A549 (cell line): ENCODE results near the gene HIF1A. TPM values are rescaled to one million over a fixed set of nuclear protein-coding genes. Genes with fewer than 3 reads are reported as not detected.

Source experiments
- ATAC-seq, 2 experiments: fragments of 200-7000 bp in 1 of 2; fragments of >200 bp in 1 of 2; cut with Nextera tagmentation in 1 of 2; cut with Tn5 transposase in 1 of 2; 3 replicates each; pipeline versions ENCODE4 v1.8.0 to v1.9.1; 2018 to 2020; ENCODE audit warnings: mild to moderate bottlenecking in 1 of 2, moderate library complexity in 1 of 2
- CTCF ChIA-PET: fragments of 300-600 bp; sonication (Branson Sonifier 250); formaldehyde crosslinking; extraction: SDS; loops from one replicate; lab custom pipeline; 2021; ENCODE audit warnings: antibody characterized with exemption, inconsistent platforms; lab: Yijun Ruan, JAX
- POLR2A ChIA-PET: fragments of 350-600 bp; formaldehyde crosslinking; extraction: SDS; loops from one replicate; lab custom pipeline; 2021; ENCODE audit warnings: antibody characterized with exemption, inconsistent platforms; lab: Yijun Ruan, JAX
- DNase-seq, 2 experiments: peaks; one replicate each; pipeline versions ENCODE4 v3.0.0 to v3.0.0-alpha.2; 2011 to 2016; ENCODE audit warnings: low read depth in 1 of 2, low spot score in 1 of 2
- FAIRE-seq: peaks from 2 replicates; lab custom pipeline; 2011; peaks lifted over from hg19 to GRCh38; lab: Jason Lieb, UNC
- H3K27ac ChIP-seq, 2 experiments: fragments of >200 bp; sonication (Bioruptor Twin); formaldehyde crosslinking; 3 replicates each; pipeline ENCODE4 v1.5.1; 2016 to 2017
- H3K4me1 ChIP-seq: fragments of >200 bp; sonication (Bioruptor Twin); formaldehyde crosslinking; 3 replicates; pipeline ENCODE4 v1.6.1; 2016
- H3K4me2 ChIP-seq: fragments of >200 bp; sonication (Bioruptor Twin); formaldehyde crosslinking; 3 replicates; pipeline ENCODE4 v1.6.1; 2016
- H3K4me3 ChIP-seq: fragments of >200 bp; sonication (Bioruptor Twin); formaldehyde crosslinking; 3 replicates; pipeline ENCODE4 v1.5.1; 2016
- H3K9me3 ChIP-seq: fragments of >200 bp; sonication (Bioruptor Twin); formaldehyde crosslinking; 3 replicates; pipeline ENCODE4 v1.6.1; 2016
- CBX2 ChIP-seq: fragments of 200-600 bp; sonication (generic); IDR thresholded peaks from 2 replicates; pipeline ENCODE4 v1.6.1; 2016; ENCODE audit warnings: low read depth, mild to moderate bottlenecking, borderline replicate concordance
- CEBPB ChIP-seq, 2 experiments: fragments of >200 bp in 1 of 2; sonication (Bioruptor Twin) in 1 of 2; formaldehyde crosslinking in 1 of 2; IDR thresholded peaks; 2 replicates each; pipeline ENCODE4 v1.6.1; 2012 to 2016
- EP300 ChIP-seq, 2 experiments: fragments of >200 bp; sonication (Bioruptor Twin); formaldehyde crosslinking; IDR thresholded peaks; 2 replicates in 1 of 2; 3 replicates in 1 of 2; pipeline ENCODE4 v1.6.1; 2016 to 2017
- ESRRA ChIP-seq: fragments of 150-350 bp; IDR thresholded peaks from 2 replicates; pipeline ENCODE4 v1.6.1; 2014; ENCODE audit warnings: mild to moderate bottlenecking, low read length, borderline replicate concordance
- FOSB ChIP-seq: fragments of 250-450 bp; sonication (Bioruptor Pico); IDR thresholded peaks from 2 replicates; pipeline ENCODE4 v1.5.0; 2020; ENCODE audit warnings: mild to moderate bottlenecking, moderate library complexity
- HDAC2 ChIP-seq: fragments of 200-600 bp; sonication (generic); IDR thresholded peaks from 2 replicates; pipeline ENCODE4 v1.6.1; 2016
- HOXA7 ChIP-seq: fragments of 250-450 bp; sonication (Bioruptor Pico); IDR thresholded peaks from 2 replicates; pipeline ENCODE4 v1.5.0; 2020; ENCODE audit warnings: mild to moderate bottlenecking, moderate library complexity
- HOXB13 ChIP-seq: fragments of 250-450 bp; sonication (Bioruptor Pico); IDR thresholded peaks from 2 replicates; pipeline ENCODE4 v1.5.0; 2020; ENCODE audit warnings: low read depth, mild to moderate bottlenecking, moderate library complexity
- HOXB5 ChIP-seq: fragments of 250-450 bp; sonication (Bioruptor Pico); IDR thresholded peaks from 2 replicates; pipeline ENCODE4 v1.5.0; 2020; ENCODE audit warnings: mild to moderate bottlenecking, moderate library complexity
- KDM5A ChIP-seq: fragments of 200-600 bp; sonication (generic); IDR thresholded peaks from 2 replicates; pipeline ENCODE4 v1.6.1; 2016; ENCODE audit warnings: antibody characterized with exemption, mild to moderate bottlenecking
- MYC ChIP-seq: IDR thresholded peaks from 2 replicates; pipeline ENCODE4 v1.6.1; 2012; ENCODE audit warnings: mild to moderate bottlenecking, inconsistent platforms, low read length, improper control_type of control experiment, borderline replicate concordance
- NPAS2 ChIP-seq: fragments of 250-450 bp; sonication (Bioruptor Pico); IDR thresholded peaks from 2 replicates; pipeline ENCODE4 v1.8.0; 2022; ENCODE audit warnings: mild to moderate bottlenecking, moderate library complexity, borderline replicate concordance
- POLR2A ChIP-seq: IDR thresholded peaks from 2 replicates; pipeline ENCODE4 v1.6.1; 2012; ENCODE audit warnings: mild to moderate bottlenecking, low read length
- RCOR1 ChIP-seq: fragments of 150-350 bp; IDR thresholded peaks from 2 replicates; pipeline ENCODE4 v1.6.1; 2014; ENCODE audit warnings: antibody characterized with exemption, low read length, low read depth
- RNF2 ChIP-seq: fragments of 200-600 bp; sonication (generic); IDR thresholded peaks from 2 replicates; pipeline ENCODE4 v1.6.1; 2016; ENCODE audit warnings: low read depth, mild to moderate bottlenecking, antibody characterized with exemption, moderate library complexity, borderline replicate concordance
- TP53 ChIP-seq: fragments of 250-450 bp; sonication (Bioruptor Pico); IDR thresholded peaks from 2 replicates; pipeline ENCODE4 v1.5.0; 2021; ENCODE audit warnings: mild to moderate bottlenecking, moderate library complexity
- WGBS: methylation state at CpG from one replicate; pipeline ENCODE4 v1.1.6; 2017; ENCODE audit errors: missing lambda C conversion rate; 5-methylcytosine and 5-hydroxymethylcytosine counted together
- polyA plus RNA-seq, 4 experiments: library from polyadenylated mRNA; depleted of rRNA in 3 of 4; stranded (reverse); fragments of >200 nt; fragmentation: RNase III in 1 of 4; extraction: RNeasy Plus Mini Kit Qiagen cat#74134 plus additional on column Dnase treatment in 1 of 4; gene quantifications; 2 replicates in 3 of 4; 3 replicates in 1 of 4; pipeline ENCODE4 v1.2.3, GENCODE V29; 2011 to 2017
- TF ChIP-seq, protein P1 (sequence below): fragments of 250-450 bp; sonication (Bioruptor Pico); IDR thresholded peaks from 2 replicates; pipeline ENCODE4 v1.5.0; 2021; ENCODE audit warnings: mild to moderate bottlenecking, moderate library complexity, borderline replicate concordance
- TF ChIP-seq, protein P2 (sequence below): fragments of >200 bp; sonication (Bioruptor Twin); formaldehyde crosslinking; IDR thresholded peaks from 2 replicates; pipeline ENCODE4 v1.6.1; 2016
- TF ChIP-seq, protein P3 (sequence below): fragments of >200 bp; sonication (Bioruptor Twin); formaldehyde crosslinking; IDR thresholded peaks from 3 replicates; pipeline ENCODE4 v1.5.1; 2016
- TF ChIP-seq, protein P4 (sequence below): fragments of 250-450 bp; sonication (Bioruptor Pico); IDR thresholded peaks from 2 replicates; pipeline ENCODE4 v1.5.0; 2020; ENCODE audit warnings: low read depth, mild to moderate bottlenecking, moderate library complexity
- TF ChIP-seq, protein P5 (sequence below): fragments of >200 bp; sonication (Bioruptor Twin); formaldehyde crosslinking; IDR thresholded peaks from 3 replicates; pipeline ENCODE4 v1.6.1; 2016
- TF ChIP-seq, protein P6 (sequence below): IDR thresholded peaks from 2 replicates; pipeline ENCODE4 v1.6.1; 2012; ENCODE audit warnings: low read depth, borderline replicate concordance

HIF1A gene
- polyA plus RNA-seq, 2 of the 4 experiments (the other 2 are of a cell fraction) = 284 to 391 TPM

DNA sequence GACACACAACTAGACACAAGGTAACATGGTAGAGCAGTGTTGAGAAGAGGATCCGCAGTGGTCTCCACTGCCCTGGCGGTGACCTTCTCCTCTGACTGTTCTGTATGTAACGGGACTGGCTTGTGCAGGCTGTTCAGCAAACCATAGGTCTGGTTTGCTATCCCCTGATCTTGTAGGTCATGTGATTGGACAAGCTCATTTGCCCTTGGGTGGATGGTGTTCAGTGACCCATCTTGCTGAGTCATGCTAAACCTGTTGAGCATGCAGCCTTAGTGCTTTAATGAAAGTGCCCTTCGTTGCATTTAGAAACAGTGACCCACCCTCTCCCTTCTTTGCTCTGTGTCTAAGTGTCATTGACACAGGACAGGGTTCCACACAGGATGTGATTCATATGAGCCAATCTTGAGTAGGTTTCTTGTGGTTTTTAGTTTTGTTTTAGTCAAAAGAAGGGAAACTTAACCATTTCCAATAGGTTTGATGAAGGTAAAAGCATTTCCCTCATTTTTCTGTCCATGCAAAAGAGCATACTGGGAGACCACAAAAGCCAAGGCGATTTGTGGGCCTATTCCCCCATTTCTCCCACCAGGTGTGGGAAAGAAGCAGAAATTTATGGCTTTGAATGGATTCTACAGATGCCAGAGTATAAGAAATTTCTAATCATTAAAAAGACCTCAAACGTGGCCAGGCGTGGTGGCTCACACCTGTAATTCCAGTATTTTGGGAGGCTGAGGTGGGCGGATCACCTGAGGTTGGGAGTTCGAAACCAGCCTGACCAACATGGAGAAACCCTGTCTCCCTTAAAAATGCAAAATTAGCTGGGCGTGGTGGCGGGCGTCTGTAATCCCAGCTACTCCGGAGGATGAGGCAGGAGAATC lies 32.6 kb upstream of the HIF1A start (continued):
- TF ChIP-seq, protein P1, sequence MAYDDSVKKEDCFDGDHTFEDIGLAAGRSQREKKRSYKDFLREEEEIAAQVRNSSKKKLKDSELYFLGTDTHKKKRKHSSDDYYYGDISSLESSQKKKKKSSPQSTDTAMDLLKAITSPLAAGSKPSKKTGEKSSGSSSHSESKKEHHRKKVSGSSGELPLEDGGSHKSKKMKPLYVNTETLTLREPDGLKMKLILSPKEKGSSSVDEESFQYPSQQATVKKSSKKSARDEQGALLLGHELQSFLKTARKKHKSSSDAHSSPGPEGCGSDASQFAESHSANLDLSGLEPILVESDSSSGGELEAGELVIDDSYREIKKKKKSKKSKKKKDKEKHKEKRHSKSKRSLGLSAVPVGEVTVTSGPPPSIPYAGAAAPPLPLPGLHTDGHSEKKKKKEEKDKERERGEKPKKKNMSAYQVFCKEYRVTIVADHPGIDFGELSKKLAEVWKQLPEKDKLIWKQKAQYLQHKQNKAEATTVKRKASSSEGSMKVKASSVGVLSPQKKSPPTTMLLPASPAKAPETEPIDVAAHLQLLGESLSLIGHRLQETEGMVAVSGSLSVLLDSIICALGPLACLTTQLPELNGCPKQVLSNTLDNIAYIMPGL (CRISPR knock-in tag) = no peak
- no peak for TF ChIP-seq FOSB (CRISPR knock-in tag)

DNA sequence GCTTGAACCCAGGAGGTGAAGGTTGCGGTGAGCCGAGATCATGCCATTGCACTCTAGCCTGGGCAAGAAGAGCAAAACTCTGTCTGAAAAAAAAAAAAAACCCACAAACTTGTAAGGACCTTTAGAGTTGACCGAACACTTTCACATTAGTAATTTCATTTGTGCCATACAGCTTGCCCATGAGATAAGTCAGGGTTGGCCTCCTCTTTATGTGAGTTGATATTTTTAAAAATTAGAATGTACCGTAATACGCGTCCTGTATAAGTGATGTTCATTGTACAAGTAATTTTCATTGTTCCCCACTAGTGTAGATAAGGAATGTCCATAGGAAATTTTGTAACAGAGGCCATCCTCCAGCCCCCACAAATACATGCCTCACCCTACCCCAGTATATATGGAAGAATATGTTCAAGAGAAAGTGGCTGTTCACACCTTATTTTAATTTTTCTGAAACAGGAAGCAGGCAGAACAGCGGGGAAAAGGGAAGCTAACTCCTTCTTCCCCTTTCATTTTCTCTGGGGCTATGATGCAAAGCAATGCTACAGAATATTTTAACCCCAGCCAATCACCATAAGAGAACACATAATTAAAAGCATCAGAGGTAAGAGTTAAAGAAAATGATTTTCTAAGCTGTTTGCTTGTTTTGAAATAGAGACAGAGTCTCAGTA lies 31.9 kb upstream of the HIF1A start:
- no peak for TF ChIP-seq RCOR1
- no peak for TF ChIP-seq NPAS2 (CRISPR knock-in tag)
- TF ChIP-seq HOXB13 (CRISPR knock-in tag) = no peak
- TF ChIP-seq, protein P2, sequence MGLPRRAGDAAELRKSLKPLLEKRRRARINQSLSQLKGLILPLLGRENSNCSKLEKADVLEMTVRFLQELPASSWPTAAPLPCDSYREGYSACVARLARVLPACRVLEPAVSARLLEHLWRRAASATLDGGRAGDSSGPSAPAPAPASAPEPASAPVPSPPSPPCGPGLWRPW = no peak
- no peak for TF ChIP-seq HDAC2
- TF ChIP-seq MYC = no peak
- TF ChIP-seq, protein P3, sequence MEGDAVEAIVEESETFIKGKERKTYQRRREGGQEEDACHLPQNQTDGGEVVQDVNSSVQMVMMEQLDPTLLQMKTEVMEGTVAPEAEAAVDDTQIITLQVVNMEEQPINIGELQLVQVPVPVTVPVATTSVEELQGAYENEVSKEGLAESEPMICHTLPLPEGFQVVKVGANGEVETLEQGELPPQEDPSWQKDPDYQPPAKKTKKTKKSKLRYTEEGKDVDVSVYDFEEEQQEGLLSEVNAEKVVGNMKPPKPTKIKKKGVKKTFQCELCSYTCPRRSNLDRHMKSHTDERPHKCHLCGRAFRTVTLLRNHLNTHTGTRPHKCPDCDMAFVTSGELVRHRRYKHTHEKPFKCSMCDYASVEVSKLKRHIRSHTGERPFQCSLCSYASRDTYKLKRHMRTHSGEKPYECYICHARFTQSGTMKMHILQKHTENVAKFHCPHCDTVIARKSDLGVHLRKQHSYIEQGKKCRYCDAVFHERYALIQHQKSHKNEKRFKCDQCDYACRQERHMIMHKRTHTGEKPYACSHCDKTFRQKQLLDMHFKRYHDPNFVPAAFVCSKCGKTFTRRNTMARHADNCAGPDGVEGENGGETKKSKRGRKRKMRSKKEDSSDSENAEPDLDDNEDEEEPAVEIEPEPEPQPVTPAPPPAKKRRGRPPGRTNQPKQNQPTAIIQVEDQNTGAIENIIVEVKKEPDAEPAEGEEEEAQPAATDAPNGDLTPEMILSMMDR = no peak
- no peak for TF ChIP-seq TP53
- TF ChIP-seq KDM5A = no peak
- TF ChIP-seq, protein P4, sequence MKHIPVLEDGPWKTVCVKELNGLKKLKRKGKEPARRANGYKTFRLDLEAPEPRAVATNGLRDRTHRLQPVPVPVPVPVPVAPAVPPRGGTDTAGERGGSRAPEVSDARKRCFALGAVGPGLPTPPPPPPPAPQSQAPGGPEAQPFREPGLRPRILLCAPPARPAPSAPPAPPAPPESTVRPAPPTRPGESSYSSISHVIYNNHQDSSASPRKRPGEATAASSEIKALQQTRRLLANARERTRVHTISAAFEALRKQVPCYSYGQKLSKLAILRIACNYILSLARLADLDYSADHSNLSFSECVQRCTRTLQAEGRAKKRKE (CRISPR knock-in tag) = no peak
- no peak for TF ChIP-seq CBX2
- TF ChIP-seq POLR2A = no peak
- no peak for TF ChIP-seq FOSB (CRISPR knock-in tag)
- no peak for TF ChIP-seq EP300 (IDR thresholded peaks at IDR 0.05)
- no peak for TF ChIP-seq ESRRA
- TF ChIP-seq CEBPB (IDR thresholded peaks at IDR 0.05) = no peak
- TF ChIP-seq, all 56 proteins: peak for 0
- CTCF ChIA-PET = interaction anchor here (1.0 to 1.6 kb wide), 2 partner anchors 12 to 17 kb away, joined by 3 to 5 read pairs; no protein-coding TSS in a partner anchor
- Histone ChIP-seq H3K4me3 (no peak overlapping the region), H3K4me1 (peaks cover 32% of the 10 kb centered on the region), H3K27ac (peak overlapping the region in 1 of 2 experiments; percentile 80; a peak in 3 of 6 replicates), H3K9me3 (peaks cover 10% of the 10 kb centered on the region), H3K4me2 (no peak overlapping the region)
- FAIRE-seq (no peak), ATAC-seq (no peak), DNase-seq (no peak)
- 84% methylated on average over 7 of the region's 7 CpGs for WGBS
- POLR2A ChIA-PET = no interaction called here

DNA sequence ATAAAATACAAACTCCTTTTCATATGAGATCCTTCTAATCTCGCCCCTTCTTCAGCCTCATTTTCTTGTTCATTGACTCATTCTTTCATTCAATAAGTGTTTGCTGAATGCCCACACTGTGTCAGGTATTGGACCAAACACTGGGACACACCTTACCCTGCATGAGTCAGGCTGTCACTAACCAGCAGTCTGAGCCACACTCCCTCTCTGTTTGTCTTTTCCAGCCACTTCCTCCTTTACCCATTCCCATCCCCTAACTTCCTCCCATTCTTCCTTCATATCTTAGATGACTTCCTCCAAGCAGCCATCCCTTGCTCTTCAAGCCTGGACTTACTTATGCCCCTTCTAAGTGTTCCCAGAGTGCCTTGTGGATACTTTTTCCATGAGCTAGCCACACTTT lies 27.0 kb upstream of the HIF1A start:
- ATAC-seq (peak; percentile 54 to 76; a peak in 4 of 6 replicates), DNase-seq (peak; percentile 22 to 31), FAIRE-seq (no peak)
- POLR2A ChIA-PET = no interaction called here
- H3K4me3 ChIP-seq = no peak overlapping the region
- H3K4me1 ChIP-seq = peaks cover 17% of the 10 kb centered on the region
- no peaks in the 10 kb centered on the region for H3K9me3 ChIP-seq
- WGBS = 39% methylated on average over 1 of the region's 1 CpG
- H3K27ac ChIP-seq = peak overlapping the region in 1 of 2 experiments; percentile 43; a peak in 2 of 6 replicates
- TF ChIP-seq HOXB5 (CRISPR knock-in tag) (no peak), HOXA7 (CRISPR knock-in tag) (no peak), CBX2 (no peak), EP300 (IDR thresholded peaks at IDR 0.05) (no peak), RNF2 (no peak), ESRRA (no peak)
- TF ChIP-seq, protein P5, sequence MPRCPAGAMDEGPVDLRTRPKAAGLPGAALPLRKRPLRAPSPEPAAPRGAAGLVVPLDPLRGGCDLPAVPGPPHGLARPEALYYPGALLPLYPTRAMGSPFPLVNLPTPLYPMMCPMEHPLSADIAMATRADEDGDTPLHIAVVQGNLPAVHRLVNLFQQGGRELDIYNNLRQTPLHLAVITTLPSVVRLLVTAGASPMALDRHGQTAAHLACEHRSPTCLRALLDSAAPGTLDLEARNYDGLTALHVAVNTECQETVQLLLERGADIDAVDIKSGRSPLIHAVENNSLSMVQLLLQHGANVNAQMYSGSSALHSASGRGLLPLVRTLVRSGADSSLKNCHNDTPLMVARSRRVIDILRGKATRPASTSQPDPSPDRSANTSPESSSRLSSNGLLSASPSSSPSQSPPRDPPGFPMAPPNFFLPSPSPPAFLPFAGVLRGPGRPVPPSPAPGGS = no peak
- TF ChIP-seq, protein P6, sequence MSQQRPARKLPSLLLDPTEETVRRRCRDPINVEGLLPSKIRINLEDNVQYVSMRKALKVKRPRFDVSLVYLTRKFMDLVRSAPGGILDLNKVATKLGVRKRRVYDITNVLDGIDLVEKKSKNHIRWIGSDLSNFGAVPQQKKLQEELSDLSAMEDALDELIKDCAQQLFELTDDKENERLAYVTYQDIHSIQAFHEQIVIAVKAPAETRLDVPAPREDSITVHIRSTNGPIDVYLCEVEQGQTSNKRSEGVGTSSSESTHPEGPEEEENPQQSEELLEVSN = no peak
- H3K4me2 ChIP-seq = peak overlapping the region; percentile 34; the same call in 1 of the 3 replicates
- CTCF ChIA-PET = interaction anchor here (1.3 kb wide), 1 partner anchor 13 kb away, joined by 4 read pairs; no protein-coding TSS in a partner anchor
